ENCODE measurements around the gene IGF2. TPM values are rescaled to one million over a fixed set of nuclear protein-coding genes. Genes with fewer than 3 reads are reported as not detected.

The IGF2 gene
- total RNA-seq, 1 experiment from 2014 or later = 1.5 TPM

DNA sequence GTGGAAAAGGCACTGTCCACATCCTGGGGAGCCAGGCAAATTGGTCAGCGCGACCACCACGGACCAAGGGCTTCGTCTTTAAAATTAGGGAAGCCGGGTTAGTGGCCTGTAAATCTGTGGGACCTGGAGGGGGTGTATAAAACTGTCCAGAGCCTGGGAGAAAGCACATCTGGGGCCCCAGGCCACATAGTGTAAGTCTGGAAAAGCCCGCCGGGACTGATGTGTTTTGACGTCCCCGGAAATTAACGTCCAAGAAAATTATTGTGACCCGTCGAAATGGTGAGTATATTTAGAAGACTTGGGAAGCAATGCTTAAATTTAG lies 4.2 kb upstream of the IGF2 start (continued):
- TF ChIP-seq, protein P1, sequence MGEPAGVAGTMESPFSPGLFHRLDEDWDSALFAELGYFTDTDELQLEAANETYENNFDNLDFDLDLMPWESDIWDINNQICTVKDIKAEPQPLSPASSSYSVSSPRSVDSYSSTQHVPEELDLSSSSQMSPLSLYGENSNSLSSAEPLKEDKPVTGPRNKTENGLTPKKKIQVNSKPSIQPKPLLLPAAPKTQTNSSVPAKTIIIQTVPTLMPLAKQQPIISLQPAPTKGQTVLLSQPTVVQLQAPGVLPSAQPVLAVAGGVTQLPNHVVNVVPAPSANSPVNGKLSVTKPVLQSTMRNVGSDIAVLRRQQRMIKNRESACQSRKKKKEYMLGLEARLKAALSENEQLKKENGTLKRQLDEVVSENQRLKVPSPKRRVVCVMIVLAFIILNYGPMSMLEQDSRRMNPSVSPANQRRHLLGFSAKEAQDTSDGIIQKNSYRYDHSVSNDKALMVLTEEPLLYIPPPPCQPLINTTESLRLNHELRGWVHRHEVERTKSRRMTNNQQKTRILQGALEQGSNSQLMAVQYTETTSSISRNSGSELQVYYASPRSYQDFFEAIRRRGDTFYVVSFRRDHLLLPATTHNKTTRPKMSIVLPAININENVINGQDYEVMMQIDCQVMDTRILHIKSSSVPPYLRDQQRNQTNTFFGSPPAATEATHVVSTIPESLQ (CRISPR knock-in tag; IDR thresholded peaks at IDR 0.05) = no peak
- no peak for TF ChIP-seq ZNF317 (CRISPR knock-in tag; IDR thresholded peaks at IDR 0.05; ENCODE audit: borderline replicate concordance, low read depth)

DNA sequence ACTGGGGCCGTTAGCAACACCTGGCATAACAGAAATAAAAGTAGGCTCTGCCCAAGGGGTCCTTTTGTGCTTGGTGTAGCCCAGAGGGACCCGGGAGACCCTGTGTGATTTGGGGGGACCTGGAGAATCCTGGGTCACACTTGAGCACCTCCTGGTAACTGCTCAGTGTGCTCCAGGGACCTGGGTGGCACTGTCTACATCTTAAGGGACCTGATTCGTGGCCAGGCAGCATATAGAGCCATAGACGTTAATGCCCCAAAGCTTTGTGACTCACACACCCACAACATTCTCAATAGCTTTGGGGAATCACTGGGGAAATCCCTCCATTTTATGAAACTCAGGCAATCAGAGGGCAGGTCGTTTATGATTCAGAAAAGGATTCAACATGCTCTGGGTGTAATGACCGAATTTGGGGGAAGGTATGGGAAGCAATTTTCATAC lies 3.6 kb upstream of the IGF2 start:
- Mint-ChIP-seq H3K4me1 (peaks cover 12% of the 10 kb centered on the region; the same call in 1 of the 2 replicates), H3K27ac (no peak overlapping the region), H3K4me3 (peak overlapping the region; percentile 11; the same call in 1 of the 2 replicates), H3K27me3 (ENCODE audit: low read depth) (peaks cover 88% of the 10 kb centered on the region), H3K9me3 (no peaks in the 10 kb centered on the region), H3K36me3 (peaks cover 5% of the 10 kb centered on the region)
- no peak for DNase-seq (ENCODE audit: low spot score)
- ChIA-PET CTCF (interaction anchor here (1.6 to 18.6 kb wide), 5 partner anchors 8 to 141 kb away, joined by 4 to 761 read pairs (median 9); no protein-coding TSS in a partner anchor), POLR2A (no interaction called here)
- TF ChIP-seq, protein P2, sequence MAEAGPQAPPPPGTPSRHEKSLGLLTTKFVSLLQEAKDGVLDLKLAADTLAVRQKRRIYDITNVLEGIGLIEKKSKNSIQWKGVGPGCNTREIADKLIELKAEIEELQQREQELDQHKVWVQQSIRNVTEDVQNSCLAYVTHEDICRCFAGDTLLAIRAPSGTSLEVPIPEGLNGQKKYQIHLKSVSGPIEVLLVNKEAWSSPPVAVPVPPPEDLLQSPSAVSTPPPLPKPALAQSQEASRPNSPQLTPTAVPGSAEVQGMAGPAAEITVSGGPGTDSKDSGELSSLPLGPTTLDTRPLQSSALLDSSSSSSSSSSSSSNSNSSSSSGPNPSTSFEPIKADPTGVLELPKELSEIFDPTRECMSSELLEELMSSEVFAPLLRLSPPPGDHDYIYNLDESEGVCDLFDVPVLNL (CRISPR knock-in tag; IDR thresholded peaks at IDR 0.05; ENCODE audit: borderline replicate concordance, low read depth) = no peak
- TF ChIP-seq JUN (CRISPR knock-in tag; IDR thresholded peaks at IDR 0.05) (no peak), MYBL2 (CRISPR knock-in tag; IDR thresholded peaks at IDR 0.05) (no peak), NFYB (CRISPR knock-in tag; conservative IDR thresholded peaks at IDR 0.05; ENCODE audit: low read depth) (no peak), TP53 (CRISPR knock-in tag; IDR thresholded peaks at IDR 0.05) (no peak), HMGA2 (CRISPR knock-in tag; IDR thresholded peaks at IDR 0.05) (no peak), CREM (CRISPR knock-in tag; IDR thresholded peaks at IDR 0.05) (no peak), MXD4 (CRISPR knock-in tag; IDR thresholded peaks at IDR 0.05; ENCODE audit: borderline replicate concordance) (no peak), IRF2 (CRISPR knock-in tag; IDR thresholded peaks at IDR 0.05; ENCODE audit: borderline replicate concordance, low read depth) (no peak), TCF7 (CRISPR knock-in tag; IDR thresholded peaks at IDR 0.05; ENCODE audit: low read depth) (no peak), RORB (CRISPR knock-in tag; IDR thresholded peaks at IDR 0.05) (no peak)
- TF ChIP-seq, protein P3, sequence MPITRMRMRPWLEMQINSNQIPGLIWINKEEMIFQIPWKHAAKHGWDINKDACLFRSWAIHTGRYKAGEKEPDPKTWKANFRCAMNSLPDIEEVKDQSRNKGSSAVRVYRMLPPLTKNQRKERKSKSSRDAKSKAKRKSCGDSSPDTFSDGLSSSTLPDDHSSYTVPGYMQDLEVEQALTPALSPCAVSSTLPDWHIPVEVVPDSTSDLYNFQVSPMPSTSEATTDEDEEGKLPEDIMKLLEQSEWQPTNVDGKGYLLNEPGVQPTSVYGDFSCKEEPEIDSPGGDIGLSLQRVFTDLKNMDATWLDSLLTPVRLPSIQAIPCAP (CRISPR knock-in tag; IDR thresholded peaks at IDR 0.05) = no peak
- TF ChIP-seq, protein P4, sequence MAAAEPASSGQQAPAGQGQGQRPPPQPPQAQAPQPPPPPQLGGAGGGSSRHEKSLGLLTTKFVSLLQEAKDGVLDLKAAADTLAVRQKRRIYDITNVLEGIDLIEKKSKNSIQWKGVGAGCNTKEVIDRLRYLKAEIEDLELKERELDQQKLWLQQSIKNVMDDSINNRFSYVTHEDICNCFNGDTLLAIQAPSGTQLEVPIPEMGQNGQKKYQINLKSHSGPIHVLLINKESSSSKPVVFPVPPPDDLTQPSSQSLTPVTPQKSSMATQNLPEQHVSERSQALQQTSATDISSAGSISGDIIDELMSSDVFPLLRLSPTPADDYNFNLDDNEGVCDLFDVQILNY (CRISPR knock-in tag; IDR thresholded peaks at IDR 0.05) = no peak
- TF ChIP-seq, protein P5, sequence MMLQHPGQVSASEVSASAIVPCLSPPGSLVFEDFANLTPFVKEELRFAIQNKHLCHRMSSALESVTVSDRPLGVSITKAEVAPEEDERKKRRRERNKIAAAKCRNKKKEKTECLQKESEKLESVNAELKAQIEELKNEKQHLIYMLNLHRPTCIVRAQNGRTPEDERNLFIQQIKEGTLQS (CRISPR knock-in tag; conservative IDR thresholded peaks at IDR 0.05) = no peak
- TF ChIP-seq, protein P6, sequence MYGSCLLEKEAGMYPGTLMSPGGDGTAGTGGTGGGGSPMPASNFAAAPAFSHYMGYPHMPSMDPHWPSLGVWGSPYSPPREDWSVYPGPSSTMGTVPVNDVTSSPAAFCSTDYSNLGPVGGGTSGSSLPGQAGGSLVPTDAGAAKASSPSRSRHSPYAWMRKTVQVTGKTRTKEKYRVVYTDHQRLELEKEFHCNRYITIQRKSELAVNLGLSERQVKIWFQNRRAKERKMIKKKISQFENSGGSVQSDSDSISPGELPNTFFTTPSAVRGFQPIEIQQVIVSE (CRISPR knock-in tag; IDR thresholded peaks at IDR 0.05; ENCODE audit: borderline replicate concordance) = no peak
- TF ChIP-seq, protein P1 (CRISPR knock-in tag; IDR thresholded peaks at IDR 0.05) = no peak
- TF ChIP-seq, protein P7, sequence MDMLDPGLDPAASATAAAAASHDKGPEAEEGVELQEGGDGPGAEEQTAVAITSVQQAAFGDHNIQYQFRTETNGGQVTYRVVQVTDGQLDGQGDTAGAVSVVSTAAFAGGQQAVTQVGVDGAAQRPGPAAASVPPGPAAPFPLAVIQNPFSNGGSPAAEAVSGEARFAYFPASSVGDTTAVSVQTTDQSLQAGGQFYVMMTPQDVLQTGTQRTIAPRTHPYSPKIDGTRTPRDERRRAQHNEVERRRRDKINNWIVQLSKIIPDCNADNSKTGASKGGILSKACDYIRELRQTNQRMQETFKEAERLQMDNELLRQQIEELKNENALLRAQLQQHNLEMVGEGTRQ (CRISPR knock-in tag; IDR thresholded peaks at IDR 0.05) = no peak
- TF ChIP-seq, protein P8, sequence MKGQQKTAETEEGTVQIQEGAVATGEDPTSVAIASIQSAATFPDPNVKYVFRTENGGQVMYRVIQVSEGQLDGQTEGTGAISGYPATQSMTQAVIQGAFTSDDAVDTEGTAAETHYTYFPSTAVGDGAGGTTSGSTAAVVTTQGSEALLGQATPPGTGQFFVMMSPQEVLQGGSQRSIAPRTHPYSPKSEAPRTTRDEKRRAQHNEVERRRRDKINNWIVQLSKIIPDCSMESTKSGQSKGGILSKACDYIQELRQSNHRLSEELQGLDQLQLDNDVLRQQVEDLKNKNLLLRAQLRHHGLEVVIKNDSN (CRISPR knock-in tag; IDR thresholded peaks at IDR 0.05) = no peak
- TF ChIP-seq, protein P9, sequence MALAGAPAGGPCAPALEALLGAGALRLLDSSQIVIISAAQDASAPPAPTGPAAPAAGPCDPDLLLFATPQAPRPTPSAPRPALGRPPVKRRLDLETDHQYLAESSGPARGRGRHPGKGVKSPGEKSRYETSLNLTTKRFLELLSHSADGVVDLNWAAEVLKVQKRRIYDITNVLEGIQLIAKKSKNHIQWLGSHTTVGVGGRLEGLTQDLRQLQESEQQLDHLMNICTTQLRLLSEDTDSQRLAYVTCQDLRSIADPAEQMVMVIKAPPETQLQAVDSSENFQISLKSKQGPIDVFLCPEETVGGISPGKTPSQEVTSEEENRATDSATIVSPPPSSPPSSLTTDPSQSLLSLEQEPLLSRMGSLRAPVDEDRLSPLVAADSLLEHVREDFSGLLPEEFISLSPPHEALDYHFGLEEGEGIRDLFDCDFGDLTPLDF (CRISPR knock-in tag; IDR thresholded peaks at IDR 0.05) = no peak
- ATAC-seq = no peak
